Measurements from ENCODE around the gene ATP9B.
A peak's percentile ranks its signal among the peaks of the same experiment; 100 is the strongest.
"Not testable (repeated sequence)": the region's sequence is repeated elsewhere in the genome, so short reads cannot be mapped to it uniquely, and the experiment has no call there.

ATP9B gene

GRCh38 chr18:79355433-79356335, 286.5 kb downstream of the ATP9B start:
- no peak for DNase-seq (ENCODE audit: low read depth in 2 of 2)

GRCh38 chr18:79356435-79356834, 287.2 kb downstream of the ATP9B start:
- no peak for DNase-seq (ENCODE audit: low read depth in 2 of 2)

- no peak for DNase-seq (ENCODE audit: low read depth in 2 of 2)
Observed at GRCh38 chr18:79360933-79361332, 291.7 kb downstream of the ATP9B start.

GRCh38 chr18:79361766-79362522, 292.8 kb downstream of the ATP9B start:
- no peak for DNase-seq (ENCODE audit: low read depth in 2 of 2)

- no peak for DNase-seq (ENCODE audit: low read depth in 2 of 2)
Observed at GRCh38 chr18:79365701-79366100, 296.5 kb downstream of the ATP9B start.

GRCh38 chr18:79366177-79367094, 297.2 kb downstream of the ATP9B start:
- no peak for DNase-seq (ENCODE audit: low read depth in 2 of 2)

GRCh38 chr18:79367480-79367879, 298.3 kb downstream of the ATP9B start:
- no peak for DNase-seq (ENCODE audit: low read depth in 2 of 2)

- no peak for DNase-seq (ENCODE audit: low read depth in 2 of 2)
Observed at GRCh38 chr18:79367989-79368388, 298.8 kb downstream of the ATP9B start.

- no peak for DNase-seq (ENCODE audit: low read depth in 2 of 2)
Observed at GRCh38 chr18:79368681-79369080, 299.5 kb downstream of the ATP9B start.

- no peak for DNase-seq (ENCODE audit: low read depth in 2 of 2)
Observed at GRCh38 chr18:79371561-79372121, 302.4 kb downstream of the ATP9B start.

- DNase-seq (ENCODE audit: low read depth in 2 of 2), result no peak
Observed at GRCh38 chr18:79372461-79372860, 303.3 kb downstream of the ATP9B start.

GRCh38 chr18:79372991-79373390, 303.8 kb downstream of the ATP9B start:
- DNase-seq (ENCODE audit: low read depth in 2 of 2), result no peak

- no peak for DNase-seq (ENCODE audit: low read depth in 2 of 2)
Observed at GRCh38 chr18:79373736-79374135, 304.5 kb downstream of the ATP9B start.

GRCh38 chr18:79374408-79375171, 305.4 kb downstream of the ATP9B start:
- DNase-seq (ENCODE audit: low read depth in 2 of 2), result no peak

GRCh38 chr18:79375441-79376154, 306.4 kb downstream of the ATP9B start:
- DNase-seq (ENCODE audit: low read depth in 2 of 2), result no peak

GRCh38 chr18:79376661-79377060, 307.5 kb downstream of the ATP9B start:
- DNase-seq (ENCODE audit: low read depth in 2 of 2), result not testable (repeated sequence)

GRCh38 chr18:79377187-79377891, 308.1 kb downstream of the ATP9B start:
- DNase-seq (ENCODE audit: low read depth in 2 of 2), result no peak

- peak; percentile 82 to 84 for DNase-seq (ENCODE audit: low read depth in 2 of 2)
Observed at GRCh38 chr18:79378536-79379250, 309.5 kb downstream of the ATP9B start.

All from stimulated activated CD4-positive, alpha-beta T cell treated with anti-CD3 and anti-CD28 coated beads, Interleukin-1b, Interleukin-23, amount 100 ng/mL, for 4 hours (primary cell).